Ishikawa (cell line): ENCODE data around the gene KCNJ15.

Source experiments
- CREB1 ChIP-seq: IDR thresholded peaks from 2 replicates; pipeline ENCODE4 v1.6.1; 2012; ENCODE audit warnings: low read depth
- EP300 ChIP-seq: IDR thresholded peaks from 2 replicates; pipeline ENCODE4 v1.6.1; 2012; ENCODE audit warnings: borderline replicate concordance
- MAX ChIP-seq: IDR thresholded peaks from 2 replicates; pipeline ENCODE4 v1.6.1; 2012
- NFIC ChIP-seq: IDR thresholded peaks from 2 replicates; pipeline ENCODE4 v1.6.1; 2012
- REST ChIP-seq: IDR thresholded peaks from 2 replicates; pipeline ENCODE4 v1.6.1; 2012; ENCODE audit warnings: low read depth, mild to moderate bottlenecking
- TAF1 ChIP-seq: IDR thresholded peaks from 2 replicates; pipeline ENCODE4 v1.6.1; 2012; ENCODE audit warnings: low read depth, mild to moderate bottlenecking
- YY1 ChIP-seq: IDR thresholded peaks from 2 replicates; pipeline ENCODE4 v1.6.1; 2012; ENCODE audit warnings: low read depth

GRCh38 chr21:38282921-38283320 lies 26.1 kb downstream of the KCNJ15 start:
- TF ChIP-seq CREB1 (no peak), REST (no peak), NFIC (no peak), MAX (no peak), TAF1 (no peak), EP300 (no peak), YY1 (no peak)
